HG03521 (cell line): ENCODE results near the gene UPK1B.

Source experiments
- ATAC-seq: cut with Tn5 transposase; IDR thresholded peaks from one replicate; pipeline ENCODE4 v1.9.1; 2021; ENCODE audit warnings: mild to moderate bottlenecking, moderate library complexity; ENCODE audit not compliant: unreplicated experiment

The UPK1B gene

DNA sequence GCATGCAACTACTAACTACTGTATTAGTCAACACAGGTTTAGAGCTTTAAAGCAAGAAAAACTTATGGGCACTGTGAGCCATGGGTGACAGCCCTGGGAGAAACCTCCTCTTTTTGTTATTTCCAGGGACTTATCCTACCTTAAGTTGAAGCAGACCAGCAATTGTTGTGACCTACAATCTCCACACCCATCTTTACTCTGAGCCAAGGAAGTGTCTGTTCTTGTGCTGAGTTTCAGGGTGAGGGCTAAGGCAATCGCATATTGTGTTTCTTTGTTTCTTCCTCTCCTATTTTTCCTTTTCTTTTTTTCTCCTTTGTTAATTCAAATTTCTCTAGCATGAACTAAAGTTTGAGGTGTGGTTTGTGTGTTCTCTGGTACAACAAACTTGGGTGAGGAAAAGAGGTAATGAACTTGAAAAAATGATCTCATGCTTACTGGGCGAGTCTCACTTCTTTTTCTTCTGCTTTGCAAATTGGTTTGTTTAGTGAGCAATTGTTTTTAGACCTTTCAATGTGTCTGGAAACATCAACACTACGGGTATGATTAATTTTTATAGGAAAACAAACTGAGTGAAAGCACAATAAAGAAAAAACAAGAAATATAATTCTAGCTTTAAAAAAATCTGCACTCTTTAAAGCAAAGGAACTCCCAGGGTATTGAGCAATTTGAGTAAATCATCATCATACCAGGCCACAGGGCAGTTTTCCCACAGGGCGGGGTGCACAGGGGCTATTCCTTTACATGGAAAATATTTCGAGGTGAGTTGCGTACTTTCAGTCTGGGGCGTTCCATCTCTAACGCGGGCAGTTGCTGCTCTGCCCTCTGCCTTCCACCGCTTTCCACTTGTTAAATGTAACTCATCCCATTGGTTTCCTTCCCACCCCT is 2.7 kb downstream of the UPK1B start:
- ATAC-seq: no peak

DNA sequence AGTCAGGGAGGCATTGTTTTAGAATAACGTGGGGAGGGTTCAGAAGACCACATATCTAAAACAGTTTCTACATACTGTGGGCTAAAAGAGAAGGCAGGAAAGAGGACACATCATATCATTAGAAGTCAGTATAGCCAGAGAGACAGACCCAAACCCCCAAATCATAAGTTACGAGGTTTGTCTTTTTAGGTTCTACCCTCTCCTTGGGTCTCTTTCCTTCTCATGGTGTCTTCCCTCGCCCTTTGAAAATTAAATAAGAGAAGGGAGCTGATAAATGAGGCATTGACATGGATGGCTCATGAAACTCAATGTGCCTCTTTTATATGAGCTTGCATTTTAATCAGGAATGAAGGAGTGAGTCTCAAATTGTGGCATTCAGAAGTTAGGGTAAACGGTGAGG is 3.4 kb downstream of the UPK1B start:
- ATAC-seq: no peak

DNA sequence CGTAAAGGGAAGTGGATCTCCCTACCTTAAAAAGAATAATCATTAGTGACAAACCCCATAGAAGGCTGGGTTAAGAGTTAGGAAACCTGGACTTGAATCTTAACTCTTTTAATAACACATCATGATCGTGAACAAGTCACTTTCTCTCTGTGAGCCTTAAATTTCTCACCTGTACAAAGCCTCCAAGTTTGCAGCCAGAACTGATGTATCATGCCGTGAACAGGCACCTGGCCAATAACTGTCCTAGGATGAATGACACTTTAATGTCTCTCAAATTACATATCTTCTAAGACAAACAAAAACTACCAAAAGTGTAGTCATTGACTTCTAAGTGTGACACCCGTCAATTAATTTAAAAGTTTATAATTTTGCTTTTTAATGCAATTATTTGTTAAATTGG is 3.9 kb downstream of the UPK1B start:
- ATAC-seq: no peak

DNA sequence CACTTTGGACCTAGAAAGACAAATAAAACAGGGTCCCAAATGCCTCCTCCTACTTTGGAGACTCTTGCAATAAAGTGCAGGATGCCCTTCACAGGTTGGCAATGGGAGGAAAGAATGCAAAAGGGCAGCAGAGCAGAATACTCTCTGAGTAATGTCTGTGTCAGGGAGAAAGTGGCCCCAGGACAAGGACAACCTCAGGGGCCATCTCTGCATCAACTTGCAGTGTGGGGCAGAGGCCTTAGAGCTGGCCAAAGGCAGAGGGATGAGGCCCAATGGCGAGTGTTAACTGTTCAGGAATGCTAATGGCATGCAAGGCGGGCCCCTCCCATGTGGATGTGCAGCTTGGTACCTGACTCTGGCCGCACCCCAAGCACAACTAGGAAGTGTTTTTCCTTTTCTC is 8.4 kb downstream of the UPK1B start:
- ATAC-seq: no peak

DNA sequence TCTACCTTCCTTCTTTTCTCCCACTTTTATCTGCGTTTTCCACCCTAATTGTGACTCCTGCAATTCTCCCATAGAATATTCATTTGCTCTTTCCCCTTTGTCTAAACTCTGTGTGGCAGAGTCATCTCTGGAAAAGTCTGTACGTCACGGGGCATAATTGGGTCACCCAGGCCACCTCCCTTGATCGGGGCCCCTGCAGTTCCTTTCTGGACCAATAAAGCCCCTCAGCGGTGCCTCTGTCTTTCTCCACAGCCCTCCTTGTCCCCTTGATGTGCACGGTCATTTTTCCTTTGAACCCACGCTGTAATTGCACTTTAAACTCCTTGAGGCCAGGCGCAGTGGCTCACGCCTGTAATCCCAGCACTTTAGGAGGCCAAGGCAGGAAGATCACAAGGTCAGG is 10.7 kb downstream of the UPK1B start:
- ATAC-seq: no peak

DNA sequence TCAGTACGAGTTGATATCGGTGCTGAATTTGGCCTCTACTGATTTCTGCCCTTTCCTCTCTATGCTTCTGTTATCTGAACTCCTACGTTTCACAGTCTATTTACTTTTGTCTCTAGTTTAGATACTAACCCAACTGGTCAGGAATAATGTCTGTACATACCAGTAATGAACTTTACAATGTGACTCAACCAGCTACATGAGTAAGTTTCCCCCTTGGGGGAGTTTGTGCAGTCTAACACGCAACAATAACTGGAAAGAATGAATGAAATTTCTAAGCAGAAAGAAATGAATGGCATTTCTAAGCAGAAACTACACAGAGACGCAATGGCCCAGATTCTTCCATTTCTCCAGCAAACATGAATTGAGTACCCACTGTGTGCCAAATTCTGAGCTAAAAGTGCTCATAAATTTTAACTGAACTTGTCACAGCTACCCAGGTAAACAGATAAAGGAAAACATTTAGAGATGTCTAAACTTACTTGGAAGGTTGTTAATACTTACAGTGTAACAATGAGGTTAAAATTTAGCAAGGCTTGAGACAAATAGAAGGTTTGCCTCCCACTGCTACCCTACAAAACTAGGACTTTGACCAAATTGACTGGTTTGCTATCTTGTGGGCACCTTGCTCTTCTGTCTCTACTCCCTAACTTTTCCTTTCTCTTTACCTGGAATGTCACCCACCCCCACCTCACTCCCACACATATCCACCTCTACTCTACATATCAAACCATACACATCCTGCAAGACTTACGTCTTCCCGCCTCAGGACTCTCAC is 11.6 kb downstream of the UPK1B start:
- no peak for ATAC-seq

DNA sequence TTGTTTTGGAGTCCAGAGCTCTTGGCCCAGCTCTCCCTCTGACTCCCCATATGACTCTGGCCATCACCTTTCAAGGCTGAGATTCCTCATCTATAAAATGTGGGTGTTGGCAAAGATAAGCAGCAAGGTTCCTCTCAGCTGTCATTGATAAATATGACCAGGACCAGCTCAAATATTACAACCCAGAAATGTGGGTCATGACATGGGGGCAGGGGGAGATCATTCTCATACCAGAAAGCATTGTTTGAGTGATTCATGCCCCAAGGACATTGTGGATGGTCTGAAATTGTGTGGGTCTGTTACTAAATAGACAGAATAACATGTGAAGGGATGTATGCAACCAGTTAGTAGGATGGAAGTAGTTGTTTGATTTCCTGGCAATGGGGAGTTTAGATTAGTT is 13.9 kb downstream of the UPK1B start:
- no peak for ATAC-seq

DNA sequence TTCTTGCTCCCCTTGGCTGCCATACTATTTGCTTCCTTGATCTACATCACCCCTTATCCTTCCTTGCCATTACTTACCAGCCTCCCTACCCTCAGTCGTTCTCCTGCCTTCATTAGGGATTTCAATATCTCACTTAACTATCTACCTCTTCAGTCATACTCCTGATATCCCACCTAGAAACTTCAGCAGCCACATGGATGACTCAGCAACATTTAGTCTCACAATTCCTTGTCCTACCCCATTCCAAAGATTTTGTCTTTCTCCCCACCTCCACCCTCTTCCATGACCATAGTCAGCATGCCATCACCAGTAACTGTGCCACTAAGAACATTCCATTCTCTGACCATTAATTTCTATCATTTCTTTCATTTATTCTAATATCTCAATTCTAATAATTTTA is 18.4 kb downstream of the UPK1B start:
- ATAC-seq: no peak

DNA sequence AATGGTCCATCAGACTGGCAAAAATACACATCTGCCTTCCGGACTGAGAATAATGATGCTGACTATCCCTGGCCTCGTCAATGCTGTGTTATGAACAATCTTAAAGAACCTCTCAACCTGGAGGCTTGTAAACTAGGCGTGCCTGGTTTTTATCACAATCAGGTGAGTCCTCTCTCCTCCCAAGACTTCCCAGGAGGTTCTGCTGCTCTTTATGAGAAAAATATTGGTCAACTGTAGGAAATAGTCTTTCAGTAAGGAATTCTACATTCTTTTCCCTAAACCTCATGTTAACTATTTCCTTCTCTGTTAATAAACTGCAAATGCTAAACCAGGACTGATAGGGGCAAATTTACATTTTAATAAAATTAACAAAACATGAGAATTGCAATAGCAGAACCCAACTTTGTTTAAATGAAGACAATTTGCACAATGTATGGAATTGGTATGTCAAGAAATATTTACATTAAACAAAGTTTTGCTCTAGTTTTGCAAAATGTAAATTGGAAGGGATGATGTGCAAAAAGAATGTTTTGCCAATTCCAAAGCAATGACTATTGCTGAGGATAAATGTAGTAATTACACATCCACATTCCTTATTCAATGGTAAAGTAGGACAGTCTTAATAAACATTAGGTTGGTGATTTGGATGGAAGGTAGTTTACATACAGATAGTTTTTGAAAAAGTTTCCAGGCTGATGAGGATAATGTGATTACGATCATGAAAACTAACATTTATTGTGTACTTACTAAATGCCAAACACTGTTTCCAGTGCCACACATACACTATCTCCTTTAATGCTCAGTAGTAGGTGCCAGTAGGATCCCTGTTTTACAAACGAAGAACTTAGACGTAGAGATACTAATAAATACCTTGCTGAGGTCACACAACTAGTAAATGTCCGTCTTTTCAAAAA is 21.1 kb downstream of the UPK1B start:
- ATAC-seq: no peak

DNA sequence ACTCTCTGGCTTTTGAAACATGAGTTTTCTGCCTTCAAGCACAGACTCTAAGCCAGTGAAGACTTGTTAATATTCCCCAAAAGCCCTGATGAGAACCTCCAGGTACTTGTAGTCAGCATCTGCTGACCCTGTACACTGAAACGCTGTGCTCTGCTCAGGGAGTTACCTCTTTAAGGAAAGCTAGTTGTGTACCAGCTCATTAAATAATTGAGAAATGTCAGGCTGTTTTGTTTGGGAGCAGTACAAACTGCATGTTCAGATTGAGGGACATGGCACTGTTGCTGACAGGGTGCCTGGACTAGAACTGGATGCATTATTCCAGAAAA is 21.7 kb downstream of the UPK1B start:
- ATAC-seq: no peak

DNA sequence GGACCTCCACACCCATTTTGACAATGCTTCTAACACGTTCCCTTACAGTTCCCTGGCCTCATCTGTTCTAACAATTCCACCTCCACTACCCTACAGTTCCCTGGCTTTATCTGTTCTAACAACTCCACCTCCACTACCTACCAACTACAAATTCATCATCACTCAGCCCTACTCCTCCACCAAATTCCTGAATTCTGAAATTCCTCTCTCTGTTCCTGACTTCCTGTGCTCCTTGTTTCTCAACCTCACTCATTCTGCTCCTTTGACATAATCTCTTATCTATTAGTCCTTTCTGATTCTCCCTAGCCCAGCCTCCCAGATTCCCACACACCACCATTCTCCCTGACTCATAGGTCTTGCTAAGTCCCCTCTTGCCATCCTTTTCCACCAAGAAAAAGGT is 22.5 kb downstream of the UPK1B start:
- ATAC-seq: no peak

DNA sequence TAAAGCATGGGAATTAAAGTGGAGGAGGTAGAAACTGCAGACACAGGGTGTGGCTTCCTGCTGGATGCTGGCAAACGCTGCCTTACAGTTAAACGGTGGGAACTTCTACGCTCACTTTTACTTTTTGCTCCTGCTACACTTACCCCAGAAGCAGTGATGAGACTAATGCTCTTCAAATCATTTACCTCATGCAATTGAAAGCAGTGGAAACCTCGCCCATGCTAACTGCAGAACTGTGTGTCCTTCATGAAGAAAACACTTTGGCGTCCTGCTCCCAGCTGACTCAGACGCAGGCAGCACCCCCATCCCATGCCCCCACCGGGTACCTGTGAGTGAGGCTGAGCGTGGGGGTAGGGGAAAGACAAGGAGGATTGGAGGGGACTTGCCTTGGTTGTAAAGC is 31.8 kb downstream of the UPK1B start:
- no peak for ATAC-seq

DNA sequence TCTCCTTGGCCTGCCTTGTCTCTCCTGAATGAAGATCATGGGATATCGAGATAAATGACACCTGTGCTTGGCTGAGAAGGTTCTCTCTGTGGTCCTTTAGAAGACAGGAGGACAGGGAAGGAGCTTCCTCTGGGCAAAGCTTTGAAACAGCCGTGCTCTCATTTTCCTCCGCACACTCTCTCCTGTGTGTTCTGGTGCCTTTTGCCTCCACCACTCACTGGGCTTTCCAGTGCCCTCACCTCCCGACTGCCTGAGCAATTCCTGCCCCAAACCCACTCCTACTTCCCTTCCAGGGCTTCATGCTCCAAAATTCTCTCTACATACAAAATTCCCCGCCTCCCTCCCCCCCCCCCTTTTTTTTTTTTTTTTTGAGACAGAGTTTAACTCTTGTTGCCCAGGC is 32.3 kb downstream of the UPK1B start:
- no peak for ATAC-seq

DNA sequence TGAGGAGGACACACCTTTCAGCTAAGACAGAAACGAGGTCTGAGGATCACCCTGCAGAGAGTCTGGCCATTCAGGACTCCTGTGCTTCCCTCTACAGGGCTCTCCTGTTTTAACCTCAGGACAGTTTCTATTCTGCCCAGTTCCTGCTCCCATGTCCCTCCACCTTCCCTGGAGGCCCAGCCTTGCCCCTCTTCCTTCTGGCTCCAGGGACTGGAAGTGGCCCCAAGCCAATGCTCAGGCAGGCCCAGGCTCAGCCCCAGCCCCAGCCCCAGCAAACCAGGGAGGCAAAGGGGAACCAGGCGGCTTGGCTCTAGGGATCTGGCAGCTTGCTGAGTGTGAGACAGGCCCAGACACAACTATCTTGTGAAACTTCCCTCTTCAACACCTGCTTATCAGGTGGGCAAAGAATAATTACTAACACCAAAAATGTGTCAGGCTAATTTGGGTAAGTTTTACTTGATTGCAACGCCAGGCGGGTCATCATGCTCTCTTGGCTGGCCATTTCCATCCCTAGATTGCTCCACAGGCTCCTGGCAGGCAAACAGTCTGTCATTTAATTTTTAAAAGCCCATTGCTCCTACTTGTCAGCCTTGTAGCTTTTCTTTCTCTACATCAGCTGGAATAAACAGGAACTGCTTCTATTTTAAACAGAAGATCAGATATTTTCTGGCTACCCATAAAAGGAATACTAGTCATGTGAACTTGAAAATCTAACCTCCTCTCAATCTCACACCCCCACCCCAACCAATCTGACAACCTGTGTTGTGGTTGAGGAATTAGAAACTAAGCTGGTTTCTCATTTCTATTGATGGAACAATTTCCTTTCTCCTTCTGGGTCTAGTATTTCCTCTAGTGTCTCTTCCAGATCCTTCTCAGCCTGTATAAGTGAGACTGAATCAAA is 33.5 kb downstream of the UPK1B start:
- ATAC-seq: no peak

DNA sequence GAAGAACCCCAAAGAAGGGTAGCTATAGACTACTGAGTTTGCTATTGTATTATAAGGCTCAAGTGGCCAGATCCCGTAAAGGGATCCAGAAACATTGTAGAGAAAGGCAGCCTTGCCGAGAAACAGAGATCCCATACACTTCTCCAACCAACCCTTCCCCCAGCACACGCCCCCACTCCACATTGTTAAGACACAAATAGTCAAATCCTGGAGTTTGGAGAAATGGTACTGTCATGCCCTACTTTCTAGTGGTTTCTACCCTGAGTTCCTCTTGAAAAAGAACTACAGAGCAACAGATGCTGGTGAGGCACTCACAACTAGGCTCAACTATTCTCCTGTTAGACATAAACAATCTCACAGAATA is 34.1 kb downstream of the UPK1B start:
- no peak for ATAC-seq

DNA sequence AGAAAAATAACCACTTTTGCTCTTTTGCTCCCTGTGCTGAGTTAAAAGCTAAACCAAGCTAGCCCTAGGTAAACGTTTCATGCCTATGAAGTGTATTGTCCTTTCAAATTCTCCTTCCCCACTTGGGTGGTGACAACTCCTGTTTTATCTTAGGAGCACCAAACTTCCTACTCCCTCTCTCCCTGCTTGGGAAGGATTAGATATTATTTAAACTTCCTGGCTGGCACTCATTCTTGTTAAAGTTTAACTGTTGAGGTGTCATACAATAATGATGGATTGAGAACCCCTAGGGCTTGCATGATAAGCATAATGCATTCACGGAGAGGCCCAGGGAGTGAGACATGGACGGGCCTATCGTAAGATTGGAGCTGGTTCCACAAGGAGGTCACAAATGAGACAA is 37.8 kb downstream of the UPK1B start:
- ATAC-seq: no peak

DNA sequence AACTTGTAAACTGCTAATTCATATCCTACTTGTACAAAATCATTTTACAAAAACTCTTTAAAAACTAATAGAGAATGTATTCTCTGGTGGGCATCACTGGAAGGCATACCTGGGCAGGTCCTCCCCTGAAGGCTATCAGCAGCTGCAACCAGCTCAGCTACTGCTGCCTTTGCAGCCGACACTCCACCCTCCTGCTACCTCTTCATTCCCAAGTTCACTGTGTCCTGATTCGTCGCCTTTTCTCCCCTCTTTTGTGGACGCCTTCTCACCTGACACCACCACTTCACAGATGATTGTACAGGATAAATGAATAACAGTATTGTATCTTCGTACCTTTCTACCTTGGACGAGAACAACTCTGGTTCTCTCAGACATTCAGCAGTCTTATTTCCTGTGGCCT is 38.4 kb downstream of the UPK1B start:
- no peak for ATAC-seq

DNA sequence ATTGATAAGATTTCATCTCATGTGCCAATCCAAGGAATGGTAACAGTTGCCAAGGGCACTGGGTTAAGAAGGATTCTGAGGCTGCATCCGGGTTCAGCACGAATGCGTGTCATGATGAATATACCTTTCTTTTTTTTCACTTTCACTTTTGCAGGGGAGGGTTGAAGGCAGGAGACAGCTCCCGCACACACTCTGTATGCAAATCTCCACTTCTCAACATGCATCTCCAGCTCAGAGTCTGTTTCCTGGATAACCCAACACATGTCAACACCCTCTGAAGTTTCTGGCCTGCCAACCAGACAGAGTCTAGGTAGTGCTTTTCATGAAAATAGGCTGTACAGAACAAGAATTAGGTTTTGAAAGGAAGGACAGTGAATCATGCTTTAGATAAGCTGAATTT is 45.7 kb downstream of the UPK1B start:
- peak; percentile 98 for ATAC-seq

DNA sequence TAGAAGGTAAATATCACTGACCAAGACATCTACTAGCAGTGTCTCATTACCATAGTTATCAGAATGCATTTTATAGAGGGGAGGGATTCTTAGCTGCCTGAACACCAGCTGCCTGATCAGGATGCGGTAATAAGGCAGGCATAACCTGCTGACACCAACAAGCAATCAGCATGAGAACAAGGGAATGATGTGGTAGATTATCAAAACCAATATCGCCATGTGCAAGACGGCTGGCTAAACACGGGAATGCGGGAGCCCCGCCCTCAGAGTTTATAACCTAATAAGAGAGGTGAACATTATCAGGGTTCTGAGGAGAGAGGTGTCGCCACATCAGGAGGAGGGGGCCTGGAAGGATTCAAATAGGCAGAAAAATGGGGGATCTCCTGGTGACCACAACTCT is 46.8 kb downstream of the UPK1B start:
- ATAC-seq: no peak

DNA sequence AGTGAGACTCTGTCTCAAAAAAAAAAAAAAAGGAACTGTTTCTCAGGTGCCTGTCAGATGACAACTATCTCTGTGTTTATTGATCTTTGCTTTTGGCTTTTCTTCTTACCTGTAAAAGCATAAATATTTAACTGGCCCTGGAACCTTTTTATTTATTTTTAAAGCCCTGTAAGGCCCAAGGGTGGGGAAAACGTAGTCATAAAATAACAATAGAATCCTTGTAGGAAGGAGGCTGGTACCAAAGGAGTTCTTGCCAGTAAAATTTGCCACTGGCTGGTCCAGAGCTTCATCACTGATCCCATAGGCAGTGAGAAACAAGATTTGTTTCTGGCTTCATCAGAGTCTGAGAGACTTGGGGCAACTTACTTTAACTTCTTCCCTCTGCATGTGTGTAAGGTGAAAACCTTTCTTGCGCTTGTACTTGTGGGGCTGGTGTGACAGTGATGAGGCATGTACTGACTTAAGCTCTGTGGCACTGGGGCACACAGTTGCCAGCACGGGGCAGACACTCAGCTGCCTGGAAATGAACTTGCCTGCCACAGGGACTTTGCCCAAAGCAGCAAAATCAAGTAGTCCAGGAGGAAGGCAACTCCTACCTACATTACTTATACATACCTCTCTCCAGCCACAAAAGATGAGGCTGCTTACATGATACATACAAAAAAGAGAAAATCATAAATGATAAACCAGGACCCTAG is 47.7 kb downstream of the UPK1B start:
- no peak for ATAC-seq
